ENCODE measurements around the gene NEXN. TPM values are rescaled to one million over a fixed set of nuclear protein-coding genes. Genes with fewer than 3 reads are reported as not detected.

The NEXN gene
- total RNA-seq, 1 donor from 2014 or later, result 37.5 TPM

GRCh38 chr1:77984629-77985028, 96.2 kb downstream of the NEXN start:
- Histone ChIP-seq H2AFZ (ENCODE audit: low read depth, low read length) (no peak overlapping the region), H3K36me3 (ENCODE audit: insufficient read depth, low read length) (no peaks in the 10 kb centered on the region), H3K4me2 (ENCODE audit: low read length) (no peak overlapping the region), H4K20me1 (ENCODE audit: insufficient read depth, low read length) (peaks cover 22% of the 10 kb centered on the region), H3K4me3 (ENCODE audit: insufficient read depth, low read depth, low read length) (no peak overlapping the region), H3K9ac (ENCODE audit: low read length) (no peak overlapping the region), H3K27ac (ENCODE audit: low read depth, low read length) (no peak overlapping the region), H3K4me1 (ENCODE audit: insufficient read depth, low read length) (no peaks in the 10 kb centered on the region), H3K9me3 (ENCODE audit: insufficient read depth, low read depth, low read length) (no peaks in the 10 kb centered on the region), H3K79me2 (ENCODE audit: insufficient read depth, low read length) (peaks cover 89% of the 10 kb centered on the region), H3K27me3 (ENCODE audit: insufficient read depth, low read length) (no peaks in the 10 kb centered on the region)
- Mint-ChIP-seq H3K4me1 (ENCODE audit: low read depth, unreplicated experiment) (peaks cover 8% of the 10 kb centered on the region), H3K27me3 (ENCODE audit: low read depth, unreplicated experiment) (no peaks in the 10 kb centered on the region), H3K36me3 (ENCODE audit: low read depth, unreplicated experiment) (peaks cover 5% of the 10 kb centered on the region), H3K4me3 (ENCODE audit: unreplicated experiment) (no peak overlapping the region), H3K9me3 (ENCODE audit: unreplicated experiment) (no peaks in the 10 kb centered on the region), H3K27ac (ENCODE audit: unreplicated experiment) (no peak overlapping the region)
- FAIRE-seq, result no peak
- DNase-seq (ENCODE audit: low read depth), result no peak
- TF ChIP-seq EZH2 (IDR thresholded peaks at IDR 0.05; ENCODE audit: insufficient read depth, low read length) (no peak), CTCF (IDR thresholded peaks at IDR 0.05; ENCODE audit: insufficient read depth, low read depth, low read length) (no peak)

- H3K4me3 Mint-ChIP-seq (ENCODE audit: unreplicated experiment), result no peak overlapping the region
- Histone ChIP-seq H3K9me3 (ENCODE audit: insufficient read depth, low read depth, low read length) (no peaks in the 10 kb centered on the region), H3K4me1 (ENCODE audit: insufficient read depth, low read length) (no peaks in the 10 kb centered on the region), H3K4me3 (ENCODE audit: insufficient read depth, low read depth, low read length) (no peak overlapping the region), H3K27me3 (ENCODE audit: insufficient read depth, low read length) (no peaks in the 10 kb centered on the region), H3K9ac (ENCODE audit: low read length) (no peak overlapping the region), H4K20me1 (ENCODE audit: insufficient read depth, low read length) (peaks cover 39% of the 10 kb centered on the region), H3K36me3 (ENCODE audit: insufficient read depth, low read length) (no peaks in the 10 kb centered on the region), H3K4me2 (ENCODE audit: low read length) (no peak overlapping the region), H3K79me2 (ENCODE audit: insufficient read depth, low read length) (peaks cover 89% of the 10 kb centered on the region), H2AFZ (ENCODE audit: low read depth, low read length) (no peak overlapping the region), H3K27ac (ENCODE audit: low read depth, low read length) (no peak overlapping the region)
- no peak for DNase-seq (ENCODE audit: low read depth)
- H3K9me3 Mint-ChIP-seq (ENCODE audit: unreplicated experiment), result no peaks in the 10 kb centered on the region
- TF ChIP-seq CTCF (IDR thresholded peaks at IDR 0.05; ENCODE audit: insufficient read depth, low read depth, low read length) (no peak), EZH2 (IDR thresholded peaks at IDR 0.05; ENCODE audit: insufficient read depth, low read length) (no peak)
- H3K27me3 Mint-ChIP-seq (ENCODE audit: low read depth, unreplicated experiment), result no peaks in the 10 kb centered on the region
- peaks cover 6% of the 10 kb centered on the region for H3K4me1 Mint-ChIP-seq (ENCODE audit: low read depth, unreplicated experiment)
- no peak overlapping the region for H3K27ac Mint-ChIP-seq (ENCODE audit: unreplicated experiment)
- H3K36me3 Mint-ChIP-seq (ENCODE audit: low read depth, unreplicated experiment), result peaks cover 7% of the 10 kb centered on the region
- FAIRE-seq, result no peak
Observed at GRCh38 chr1:77986810-77987209, 98.4 kb downstream of the NEXN start.

- no peaks in the 10 kb centered on the region for H3K27me3 Mint-ChIP-seq (ENCODE audit: low read depth, unreplicated experiment)
- H3K36me3 Mint-ChIP-seq (ENCODE audit: low read depth, unreplicated experiment), result peaks cover 5% of the 10 kb centered on the region
- TF ChIP-seq EZH2 (IDR thresholded peaks at IDR 0.05; ENCODE audit: insufficient read depth, low read length) (no peak), CTCF (IDR thresholded peaks at IDR 0.05; ENCODE audit: insufficient read depth, low read depth, low read length) (no peak)
- Histone ChIP-seq H3K9me3 (ENCODE audit: insufficient read depth, low read depth, low read length) (no peaks in the 10 kb centered on the region), H3K36me3 (ENCODE audit: insufficient read depth, low read length) (peaks cover 2% of the 10 kb centered on the region), H3K4me2 (ENCODE audit: low read length) (no peak overlapping the region), H3K27ac (ENCODE audit: low read depth, low read length) (no peak overlapping the region), H3K79me2 (ENCODE audit: insufficient read depth, low read length) (peaks cover 86% of the 10 kb centered on the region), H2AFZ (ENCODE audit: low read depth, low read length) (no peak overlapping the region), H3K4me3 (ENCODE audit: insufficient read depth, low read depth, low read length) (no peak overlapping the region), H3K9ac (ENCODE audit: low read length) (no peak overlapping the region), H4K20me1 (ENCODE audit: insufficient read depth, low read length) (peaks cover 40% of the 10 kb centered on the region), H3K27me3 (ENCODE audit: insufficient read depth, low read length) (no peaks in the 10 kb centered on the region), H3K4me1 (ENCODE audit: insufficient read depth, low read length) (no peaks in the 10 kb centered on the region)
- no peaks in the 10 kb centered on the region for H3K9me3 Mint-ChIP-seq (ENCODE audit: unreplicated experiment)
- H3K4me1 Mint-ChIP-seq (ENCODE audit: low read depth, unreplicated experiment), result peaks cover 6% of the 10 kb centered on the region
- DNase-seq (ENCODE audit: low read depth) (no peak), FAIRE-seq (no peak)
- H3K27ac Mint-ChIP-seq (ENCODE audit: unreplicated experiment), result no peak overlapping the region
- no peak overlapping the region for H3K4me3 Mint-ChIP-seq (ENCODE audit: unreplicated experiment)
Observed at GRCh38 chr1:77987919-77988318, 99.5 kb downstream of the NEXN start.
